Progenitor cell of endocrine pancreas (in vitro differentiated cells): ENCODE data around the gene DLK1. TPM values are rescaled to one million over a fixed set of nuclear protein-coding genes. Genes with fewer than 3 reads are reported as not detected.
A peak's percentile ranks its signal among the peaks of the same experiment; 100 is the strongest.

Experiments
- DNase-seq: peaks from one replicate; pipeline ENCODE4 v3.0.0; 2021; ENCODE audit warnings: low spot score; ENCODE audit not compliant: unreplicated experiment
- H3K27ac Mint-ChIP-seq: 2 replicates; pipeline ENCODE4 v1.8.0; 2021; ENCODE audit warnings: mild to moderate bottlenecking, moderate library complexity, mixed read lengths
- H3K27me3 Mint-ChIP-seq: 2 replicates; pipeline ENCODE4 v1.8.0; 2021; ENCODE audit warnings: mixed read lengths
- H3K36me3 Mint-ChIP-seq: 2 replicates; pipeline ENCODE4 v1.8.0; 2022; ENCODE audit warnings: mixed read lengths; ENCODE audit not compliant: insufficient read depth
- H3K4me1 Mint-ChIP-seq: 2 replicates; pipeline ENCODE4 v1.8.0; 2021; ENCODE audit warnings: low read depth, mixed read lengths
- H3K4me3 Mint-ChIP-seq: 2 replicates; pipeline ENCODE4 v1.8.0; 2021; ENCODE audit warnings: low read depth, mild to moderate bottlenecking, moderate library complexity, mixed read lengths
- H3K9me3 Mint-ChIP-seq: 2 replicates; pipeline ENCODE4 v1.8.0; 2021; ENCODE audit warnings: low read depth, mixed read lengths
- CTCF ChIP-seq: fragments of 200-600 bp; sonication (generic); IDR thresholded peaks from one replicate; pipeline ENCODE4 v1.5.0; 2021; ENCODE audit warnings: antibody characterized with exemption, mild to moderate bottlenecking; ENCODE audit not compliant: unreplicated experiment
- total RNA-seq: library from RNA; stranded (reverse); gene quantifications from 2 replicates; pipeline ENCODE4 v1.2.1, GENCODE V29; 2021

Gene DLK1
- total RNA-seq, 1 donor from 2014 or later, result 5,856 TPM

- H3K9me3 Mint-ChIP-seq, result no peaks in the 10 kb centered on the region
These were observed 6.6 kb downstream of the DLK1 start for GRCh38 chr14:100733152-100733850.

GRCh38 chr14:100734031-100734990 is 7.6 kb downstream of the DLK1 start:
- H3K4me1 Mint-ChIP-seq, result peaks cover 24% of the 10 kb centered on the region
- no peak for DNase-seq
- no peaks in the 10 kb centered on the region for H3K27me3 Mint-ChIP-seq
- H3K27ac Mint-ChIP-seq, result peak overlapping the region; percentile 76
- H3K36me3 Mint-ChIP-seq, result peaks cover 38% of the 10 kb centered on the region
- no peak overlapping the region for H3K4me3 Mint-ChIP-seq
- H3K9me3 Mint-ChIP-seq, result no peaks in the 10 kb centered on the region
- no peak for TF ChIP-seq CTCF

More at GRCh38 chr14:100733152-100733850, 6.6 kb downstream of the DLK1 start:
- H3K4me1 Mint-ChIP-seq, result peaks cover 30% of the 10 kb centered on the region
- H3K36me3 Mint-ChIP-seq, result peaks cover 46% of the 10 kb centered on the region
- peak overlapping the region; percentile 52 for H3K27ac Mint-ChIP-seq
- no peak for TF ChIP-seq CTCF
- H3K27me3 Mint-ChIP-seq, result peaks cover 6% of the 10 kb centered on the region
- no peak overlapping the region for H3K4me3 Mint-ChIP-seq
- no peak for DNase-seq

GRCh38 chr14:100735271-100735670 is 8.6 kb downstream of the DLK1 start:
- DNase-seq, result no peak
- Mint-ChIP-seq H3K4me1 (peaks cover 17% of the 10 kb centered on the region), H3K27ac (no peak overlapping the region), H3K4me3 (no peak overlapping the region), H3K36me3 (peaks cover 32% of the 10 kb centered on the region), H3K9me3 (no peaks in the 10 kb centered on the region), H3K27me3 (no peaks in the 10 kb centered on the region)
- no peak for TF ChIP-seq CTCF

- H3K27me3 Mint-ChIP-seq, result no peaks in the 10 kb centered on the region
- peaks cover 12% of the 10 kb centered on the region for H3K4me1 Mint-ChIP-seq
- peaks cover 27% of the 10 kb centered on the region for H3K36me3 Mint-ChIP-seq
- DNase-seq, result no peak
- peak overlapping the region; percentile 0 for H3K27ac Mint-ChIP-seq
- no peak for TF ChIP-seq CTCF
- no peak overlapping the region for H3K4me3 Mint-ChIP-seq
- peaks cover 3% of the 10 kb centered on the region for H3K9me3 Mint-ChIP-seq
These were observed 9.8 kb downstream of the DLK1 start for GRCh38 chr14:100736269-100737180.

GRCh38 chr14:100737526-100737925 is 10.8 kb downstream of the DLK1 start:
- H3K36me3 Mint-ChIP-seq, result peaks cover 22% of the 10 kb centered on the region
- TF ChIP-seq CTCF, result no peak
- no peak for DNase-seq
- H3K27ac Mint-ChIP-seq, result no peak overlapping the region
- peaks cover 9% of the 10 kb centered on the region for H3K4me1 Mint-ChIP-seq
- no peaks in the 10 kb centered on the region for H3K27me3 Mint-ChIP-seq
- no peak overlapping the region for H3K4me3 Mint-ChIP-seq
- peaks cover 6% of the 10 kb centered on the region for H3K9me3 Mint-ChIP-seq
